Hepatocyte (in vitro differentiated cells): ENCODE results near the gene TOX3.

Experiments used
- EZH2phosphoT487 ChIP-seq: fragments of 200-600 bp; sonication (generic); IDR thresholded peaks from one replicate; pipeline ENCODE4 v1.6.1; 2018; ENCODE audit warnings: antibody characterized with exemption, mild to moderate bottlenecking, low read depth, moderate library complexity; ENCODE audit not compliant: unreplicated experiment, severe bottlenecking
- TF ChIP-seq, protein P1 (sequence below): fragments of 200-600 bp; sonication (generic); IDR thresholded peaks from 2 replicates; pipeline ENCODE4 v1.5.1; 2016; ENCODE audit warnings: antibody characterized with exemption, mild to moderate bottlenecking; ENCODE audit not compliant: poor library complexity

DNA sequence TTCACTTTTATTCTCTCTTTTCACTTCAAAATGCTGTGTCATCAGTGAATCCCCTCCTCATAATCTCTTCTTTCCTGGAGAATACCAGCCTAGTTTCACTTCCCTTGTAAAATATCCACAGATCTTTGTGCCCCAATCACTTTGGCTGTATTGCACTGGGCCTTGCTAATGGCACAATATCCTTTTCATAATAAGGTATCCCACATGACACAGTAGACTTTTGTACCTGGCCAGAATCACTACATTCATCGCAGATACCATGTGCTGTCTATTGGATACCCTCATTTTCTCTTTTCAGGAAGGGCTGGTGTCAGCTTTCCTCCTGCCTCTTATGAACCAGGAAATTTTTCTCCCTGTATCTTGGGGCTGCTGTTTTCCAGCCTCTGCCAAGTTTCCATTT lies 25.7 kb upstream of the TOX3 start:
- TF ChIP-seq, protein P1, sequence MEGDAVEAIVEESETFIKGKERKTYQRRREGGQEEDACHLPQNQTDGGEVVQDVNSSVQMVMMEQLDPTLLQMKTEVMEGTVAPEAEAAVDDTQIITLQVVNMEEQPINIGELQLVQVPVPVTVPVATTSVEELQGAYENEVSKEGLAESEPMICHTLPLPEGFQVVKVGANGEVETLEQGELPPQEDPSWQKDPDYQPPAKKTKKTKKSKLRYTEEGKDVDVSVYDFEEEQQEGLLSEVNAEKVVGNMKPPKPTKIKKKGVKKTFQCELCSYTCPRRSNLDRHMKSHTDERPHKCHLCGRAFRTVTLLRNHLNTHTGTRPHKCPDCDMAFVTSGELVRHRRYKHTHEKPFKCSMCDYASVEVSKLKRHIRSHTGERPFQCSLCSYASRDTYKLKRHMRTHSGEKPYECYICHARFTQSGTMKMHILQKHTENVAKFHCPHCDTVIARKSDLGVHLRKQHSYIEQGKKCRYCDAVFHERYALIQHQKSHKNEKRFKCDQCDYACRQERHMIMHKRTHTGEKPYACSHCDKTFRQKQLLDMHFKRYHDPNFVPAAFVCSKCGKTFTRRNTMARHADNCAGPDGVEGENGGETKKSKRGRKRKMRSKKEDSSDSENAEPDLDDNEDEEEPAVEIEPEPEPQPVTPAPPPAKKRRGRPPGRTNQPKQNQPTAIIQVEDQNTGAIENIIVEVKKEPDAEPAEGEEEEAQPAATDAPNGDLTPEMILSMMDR: no peak
- no peak for TF ChIP-seq EZH2phosphoT487
